GM21526 (cell line): ENCODE results near the gene INKA1.
"Not testable (repeated sequence)": the region's sequence is repeated elsewhere in the genome, so short reads cannot be mapped to it uniquely, and the experiment has no call there.

Experiments used
- ATAC-seq: cut with Tn5 transposase; IDR thresholded peaks from one replicate; pipeline ENCODE4 v1.9.1; 2021; ENCODE audit warnings: moderate library complexity; ENCODE audit not compliant: unreplicated experiment, low FRiP score

The INKA1 gene

DNA sequence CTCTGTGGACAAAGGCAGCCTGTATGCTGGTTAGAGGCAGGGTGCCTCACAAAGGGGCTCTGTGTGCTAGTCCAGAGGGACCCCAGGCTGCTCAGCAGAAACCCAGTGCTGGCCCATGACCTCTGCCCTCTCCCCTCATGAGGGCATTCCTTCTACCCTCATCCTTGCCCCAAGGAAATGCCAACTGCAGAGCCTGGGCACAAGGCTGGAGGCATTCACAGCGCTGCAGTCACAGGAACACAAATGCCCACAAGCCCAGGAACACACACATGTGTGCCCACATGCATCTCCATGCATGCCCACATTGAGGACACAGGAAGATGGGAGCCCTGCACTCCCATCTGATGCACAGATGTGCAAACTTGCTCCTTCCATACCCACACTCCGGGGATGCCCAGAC lies 3.8 kb downstream of the INKA1 start:
- no peak for ATAC-seq

GRCh38 chr3:49807431-49808114 lies 4.5 kb downstream of the INKA1 start:
- no peak for ATAC-seq

DNA sequence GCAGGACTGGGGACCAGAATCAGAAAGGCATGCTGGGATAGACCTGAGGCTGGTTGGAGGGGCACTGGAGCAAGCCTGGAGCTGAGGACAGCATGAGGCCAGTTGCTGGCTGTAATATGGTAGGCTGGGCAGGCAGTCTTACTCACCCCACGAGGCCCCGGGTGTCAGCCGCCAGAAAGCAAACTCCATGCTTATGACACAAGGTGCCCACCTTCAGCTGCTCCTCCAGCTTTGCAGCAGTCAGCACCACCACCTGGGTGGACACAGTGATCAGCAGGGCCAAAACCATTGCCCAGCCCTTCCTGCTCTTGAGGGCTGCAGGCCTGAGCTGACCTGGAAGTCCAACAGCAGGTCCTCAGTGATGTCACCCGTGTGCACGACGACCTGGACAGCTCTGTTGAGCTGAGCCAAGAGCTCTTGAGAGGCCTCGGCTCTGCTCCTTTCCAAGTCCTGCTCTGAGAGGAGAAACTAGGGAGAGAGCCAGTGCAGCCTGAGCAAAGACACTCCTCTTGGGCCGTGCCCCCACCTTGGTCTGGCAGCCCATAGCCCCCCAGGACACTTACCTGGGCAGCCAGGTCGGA lies 9.9 kb downstream of the INKA1 start:
- ATAC-seq, result no peak

GRCh38 chr3:49813497-49814174 lies 10.6 kb downstream of the INKA1 start, which contains the start of gene UBA7:
Gene UBA7, minus strand, starts transcription at chr3:49813953. Its CDS starts 166 bp downstream, at chr3:49813787.
- ATAC-seq, result no peak

DNA sequence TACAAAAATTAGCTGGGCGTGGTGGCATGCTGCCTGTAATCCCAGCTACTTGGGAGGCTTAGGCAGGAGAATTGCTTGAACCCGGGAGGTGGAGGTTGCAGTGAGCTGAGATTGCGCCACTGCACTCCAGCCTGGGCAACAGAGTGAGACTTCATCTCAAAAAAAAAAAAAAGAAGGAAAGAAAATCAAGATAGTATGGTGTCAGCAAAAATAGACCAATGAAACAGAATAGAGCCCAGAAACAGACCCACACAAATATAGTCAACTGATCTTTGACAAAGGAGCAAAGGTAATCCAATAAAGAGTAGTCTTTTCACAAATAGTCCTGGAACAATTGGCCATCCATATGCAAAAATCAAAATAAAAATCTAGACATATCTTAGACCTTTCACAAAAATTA lies 20.1 kb downstream of the INKA1 start:
- not testable (repeated sequence) for ATAC-seq

DNA sequence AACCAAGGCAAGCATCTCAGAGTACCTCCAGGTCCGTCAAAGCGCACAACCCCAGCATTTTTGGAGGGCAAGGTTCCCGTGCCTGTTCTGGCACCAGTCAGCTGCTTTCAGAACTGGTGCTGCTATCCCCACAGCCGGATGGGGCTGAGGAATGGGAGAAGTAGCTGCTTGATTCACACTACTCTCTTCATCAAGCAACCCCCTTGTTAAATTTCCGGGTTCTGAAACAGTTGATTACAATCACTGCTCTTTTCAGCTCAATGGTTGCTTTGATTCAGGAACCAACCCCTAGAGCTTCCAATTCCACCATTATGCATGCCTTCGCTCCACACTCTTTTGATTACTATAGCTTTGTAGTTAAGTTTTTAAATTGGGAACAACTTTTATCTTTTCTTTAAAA lies 23.0 kb downstream of the INKA1 start:
- ATAC-seq, result no peak

GRCh38 chr3:49831341-49831740 lies 28.3 kb downstream of the INKA1 start:
- ATAC-seq, result no peak

DNA sequence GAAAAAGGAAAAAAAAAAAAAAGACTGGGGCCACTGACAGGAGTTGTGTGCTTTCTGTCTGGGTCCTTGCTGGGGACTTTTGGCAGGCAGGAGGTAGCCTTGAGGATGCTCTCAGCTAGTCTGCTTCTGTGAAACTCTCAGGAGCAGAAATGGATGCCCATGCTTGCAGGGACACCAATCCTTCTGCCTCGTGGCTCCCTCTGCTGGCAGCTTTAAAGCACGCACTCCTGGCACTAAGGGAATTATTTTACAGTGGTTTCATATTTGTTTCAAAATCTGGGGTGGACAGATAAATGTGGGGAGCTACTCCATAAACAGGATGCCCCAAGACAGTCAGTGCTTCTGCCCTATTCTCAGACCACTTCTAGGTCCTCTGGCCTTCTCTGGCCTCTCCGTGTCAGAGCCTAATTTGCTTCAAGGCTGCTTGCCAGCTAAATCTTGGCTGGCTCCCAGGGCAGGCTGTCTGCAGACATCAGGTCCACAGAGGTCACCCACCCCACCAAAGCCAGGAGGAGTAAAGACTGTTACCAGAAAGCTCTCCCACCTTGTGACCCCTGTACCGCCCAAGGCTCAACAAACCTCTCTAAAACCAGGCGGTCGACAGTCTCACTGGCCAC lies 36.2 kb downstream of the INKA1 start:
- no peak for ATAC-seq

DNA sequence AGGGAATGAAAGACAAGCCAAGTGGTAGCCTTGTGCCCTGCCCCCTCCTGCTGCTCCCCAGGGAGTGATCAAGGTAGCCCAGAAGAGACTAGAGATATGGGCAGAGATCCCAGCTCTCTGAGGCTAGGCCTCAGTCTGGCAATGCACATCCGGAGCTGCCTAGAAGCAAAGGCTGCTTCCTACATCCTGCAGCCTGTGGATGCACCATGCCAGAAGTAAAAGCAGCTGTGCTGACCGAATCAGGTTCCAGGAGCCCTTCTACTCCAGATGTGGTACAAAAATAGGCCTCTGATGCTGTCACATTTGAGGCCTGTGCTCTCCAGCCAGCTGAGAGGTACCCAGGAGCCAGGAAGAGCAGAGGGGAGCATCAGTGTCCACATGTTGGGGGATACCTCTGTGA lies 37.3 kb downstream of the INKA1 start:
- ATAC-seq, result no peak

DNA sequence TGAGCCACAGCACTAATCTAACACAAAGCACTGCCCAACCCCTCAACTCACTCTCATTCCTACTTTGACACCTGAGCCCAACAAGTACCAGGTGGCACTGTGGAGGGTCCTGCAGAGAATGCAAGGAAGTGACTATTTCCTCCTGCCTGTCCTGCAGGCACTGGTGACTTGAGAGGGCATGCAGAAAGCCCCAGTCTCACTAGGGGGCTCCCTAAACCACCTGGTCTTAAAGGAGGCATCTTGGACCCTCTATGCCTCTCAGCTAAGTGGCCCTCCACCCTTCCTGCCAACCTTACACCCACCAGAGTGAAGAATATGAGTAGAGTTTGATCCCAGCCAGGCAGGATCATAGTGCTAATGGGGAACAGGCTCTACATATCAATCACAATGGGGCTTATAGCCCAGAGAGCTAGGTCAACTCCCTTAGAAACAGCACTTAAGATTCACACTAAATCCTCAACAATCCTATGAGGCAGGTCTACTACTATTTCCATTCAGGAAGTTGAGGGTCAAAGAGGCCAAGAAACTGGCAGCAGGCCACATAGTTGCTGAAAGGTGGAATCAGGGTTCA lies 38.1 kb downstream of the INKA1 start:
- no peak for ATAC-seq

DNA sequence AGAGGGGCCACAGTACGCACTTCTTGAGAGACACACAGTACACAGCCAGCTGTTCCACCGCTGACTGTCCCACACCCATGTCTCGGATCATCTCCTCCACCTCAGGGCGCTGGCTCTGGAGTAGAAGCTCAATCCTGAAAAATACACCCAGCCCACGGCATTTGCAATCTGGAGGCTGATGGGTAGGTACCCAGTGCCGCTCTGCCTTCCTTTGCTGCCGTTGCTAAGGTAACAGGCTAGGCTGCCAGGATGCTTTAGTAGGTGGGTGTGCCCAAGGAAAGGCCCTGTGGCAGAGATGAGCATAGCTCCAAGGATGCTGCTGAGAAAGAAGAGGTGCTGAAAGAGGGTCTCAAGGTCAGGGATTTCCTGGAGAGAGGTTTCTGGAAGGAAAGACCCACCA lies 38.7 kb downstream of the INKA1 start:
- no peak for ATAC-seq

- ATAC-seq, result no peak
These were observed 39.9 kb downstream of the INKA1 start for GRCh38 chr3:49842843-49843517.

DNA sequence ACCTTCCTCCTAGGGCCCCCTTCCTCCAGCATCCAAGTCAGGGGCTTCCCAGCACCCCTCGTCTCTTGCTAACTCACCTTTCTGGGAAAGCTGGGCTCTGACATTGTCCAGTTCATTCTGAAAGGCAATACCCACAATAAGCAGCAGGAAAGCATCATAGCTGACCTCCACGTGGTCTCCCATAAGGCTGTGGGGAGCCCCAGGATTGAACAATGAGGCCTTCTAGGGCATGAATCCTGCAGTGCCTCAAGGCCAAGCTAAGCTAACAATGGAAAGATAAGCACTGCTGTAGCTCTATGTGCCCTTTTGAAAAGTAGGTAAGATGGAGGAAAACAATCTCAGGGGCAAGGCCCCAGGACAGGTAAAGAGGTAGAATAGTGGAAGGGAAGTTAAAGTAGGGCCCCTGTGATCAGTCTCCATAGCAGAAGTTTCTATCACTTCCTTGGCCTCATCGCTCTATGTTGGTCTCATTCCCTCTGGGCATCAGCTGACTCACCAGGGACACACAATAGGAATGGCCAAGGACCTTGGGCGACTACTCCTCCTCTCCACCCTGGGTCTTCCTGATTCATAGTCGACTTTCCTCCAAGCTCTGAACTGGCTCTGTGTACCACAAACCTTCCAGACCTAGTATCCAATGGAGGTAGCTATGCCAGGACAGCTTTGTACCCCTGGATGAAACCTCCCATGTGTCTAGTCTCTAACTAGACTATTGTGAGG lies 41.6 kb downstream of the INKA1 start:
- ATAC-seq, result no peak

DNA sequence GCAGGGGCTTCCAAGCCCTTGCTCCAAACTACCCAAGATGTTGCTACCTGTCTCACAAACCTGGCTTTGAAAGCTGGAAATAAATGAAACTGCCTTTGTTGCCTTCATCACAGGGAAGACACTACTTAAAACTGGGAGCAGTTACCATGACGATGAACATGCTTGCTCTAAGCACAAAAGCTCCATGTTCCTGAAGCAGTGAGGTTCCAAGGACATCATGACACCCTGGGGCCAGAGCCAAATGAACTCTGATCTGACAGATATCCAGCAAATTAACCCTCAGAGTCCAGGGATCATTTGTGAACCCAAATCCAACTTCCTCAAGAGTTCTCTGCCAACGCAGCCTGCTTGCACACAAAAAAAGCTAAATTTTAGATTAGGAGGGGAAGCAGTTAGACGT lies 42.6 kb downstream of the INKA1 start:
- no peak for ATAC-seq
